Osteoblast (primary cell): ENCODE measurements around the gene B4GALT1. TPM values are rescaled to one million over a fixed set of nuclear protein-coding genes. Genes with fewer than 3 reads are reported as not detected.
"Not testable (repeated sequence)": the region's sequence is repeated elsewhere in the genome, so short reads cannot be mapped to it uniquely, and the experiment has no call there.

Experiments used
- DNase-seq: peaks from one replicate; pipeline ENCODE4 v3.0.0; 2011; ENCODE audit warnings: low spot score, mixed read lengths; ENCODE audit not compliant: insufficient read length; ENCODE audit errors: missing footprints
- H2AFZ ChIP-seq: 2 replicates; pipeline ENCODE4 v1.6.0; 2011; ENCODE audit warnings: mild to moderate bottlenecking, low read length
- H3K27ac ChIP-seq: 2 replicates; pipeline ENCODE4 v1.5.1; 2011; ENCODE audit warnings: mild to moderate bottlenecking, low read depth, low read length, moderate library complexity
- H3K27me3 ChIP-seq: 2 replicates; pipeline ENCODE4 v1.6.0; 2012; ENCODE audit warnings: mild to moderate bottlenecking, control low read depth, inconsistent platforms, low read length, moderate library complexity; ENCODE audit not compliant: insufficient read depth
- H3K36me3 ChIP-seq: 2 replicates; pipeline ENCODE4 v1.5.1; 2011; ENCODE audit warnings: mild to moderate bottlenecking, low read length, control low read depth, moderate library complexity; ENCODE audit not compliant: insufficient read depth
- H3K4me1 ChIP-seq: 2 replicates; pipeline ENCODE4 v1.5.1; 2011; ENCODE audit warnings: mild to moderate bottlenecking, low read length, control low read depth, moderate library complexity; ENCODE audit not compliant: insufficient read depth
- H3K4me2 ChIP-seq: 2 replicates; pipeline ENCODE4 v1.6.0; 2011; ENCODE audit warnings: mild to moderate bottlenecking, low read length; ENCODE audit not compliant: insufficient read depth
- H3K4me3 ChIP-seq: fragments of 200-600 bp; sonication (generic); 3 replicates; pipeline ENCODE4 v1.5.1; 2012; ENCODE audit warnings: mild to moderate bottlenecking, low read length, inconsistent platforms; ENCODE audit not compliant: insufficient read depth
- H3K79me2 ChIP-seq: 2 replicates; pipeline ENCODE4 v1.6.0; 2012; ENCODE audit warnings: mild to moderate bottlenecking, low read length, control low read depth, inconsistent platforms; ENCODE audit not compliant: insufficient read depth
- H3K9me3 ChIP-seq: 2 replicates; pipeline ENCODE4 v1.5.1; 2011; ENCODE audit warnings: low read depth, low read length, control low read depth
- H4K20me1 ChIP-seq: 2 replicates; pipeline ENCODE4 v1.6.0; 2012; ENCODE audit warnings: mild to moderate bottlenecking, low read length, control low read depth; ENCODE audit not compliant: insufficient read depth
- CTCF ChIP-seq: IDR thresholded peaks from 2 replicates; pipeline ENCODE4 v1.5.1; 2011; ENCODE audit warnings: mild to moderate bottlenecking, low read depth, low read length, moderate library complexity; ENCODE audit errors: extremely low read depth
- total RNA-seq: library from RNA; depleted of rRNA; stranded (reverse); fragments of >200 nt; gene quantifications from 2 replicates; pipeline ENCODE4 v1.2.3, GENCODE V29; 2012

The B4GALT1 gene
- total RNA-seq, 1 donor: 63.7 TPM

DNA sequence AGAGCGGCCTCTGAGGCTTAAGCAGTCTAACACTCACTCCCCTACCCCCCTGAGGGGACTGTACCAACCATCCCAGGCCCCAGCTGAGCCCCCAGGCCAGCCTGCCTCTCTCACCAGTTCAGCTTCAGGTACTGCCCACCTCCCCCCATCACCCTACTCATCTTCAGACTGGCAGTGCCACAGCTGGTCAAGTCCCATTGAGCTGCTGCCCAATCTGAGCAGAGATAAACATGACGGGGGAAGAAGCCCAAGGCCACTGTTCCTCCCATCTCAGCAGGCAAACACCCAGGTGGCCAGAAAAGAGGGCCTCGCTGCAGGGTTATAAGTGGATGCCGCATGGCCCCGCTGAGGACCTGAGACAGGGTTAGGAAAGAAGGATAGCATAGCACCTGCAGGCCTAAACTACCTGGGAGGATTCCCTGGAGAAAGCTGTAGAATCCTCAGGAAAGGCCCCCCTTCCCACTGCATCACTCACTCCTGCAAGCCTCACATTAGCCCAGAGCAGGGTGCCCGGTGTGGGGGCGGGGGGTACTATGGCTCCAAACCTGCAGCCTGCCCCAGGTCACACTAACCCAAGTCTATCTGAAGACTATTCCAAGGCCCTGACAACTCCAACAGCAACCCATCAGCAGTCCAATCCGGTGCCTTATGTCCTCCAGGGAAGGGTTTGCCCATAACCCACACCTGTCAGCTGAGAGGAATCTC, 3.6 kb downstream of the B4GALT1 start:
- H2AFZ ChIP-seq: no peak overlapping the region
- TF ChIP-seq CTCF: no peak
- H3K4me1 ChIP-seq: peaks cover 74% of the 10 kb centered on the region
- H4K20me1 ChIP-seq: peaks cover 15% of the 10 kb centered on the region
- no peaks in the 10 kb centered on the region for H3K9me3 ChIP-seq
- H3K27ac ChIP-seq: peak overlapping the region; percentile 95
- H3K4me3 ChIP-seq: peak overlapping the region; percentile 91
- DNase-seq: no peak
- H3K4me2 ChIP-seq: peak overlapping the region; percentile 92
- peaks cover 84% of the 10 kb centered on the region for H3K79me2 ChIP-seq
- no peaks in the 10 kb centered on the region for H3K36me3 ChIP-seq
- H3K27me3 ChIP-seq: no peaks in the 10 kb centered on the region

DNA sequence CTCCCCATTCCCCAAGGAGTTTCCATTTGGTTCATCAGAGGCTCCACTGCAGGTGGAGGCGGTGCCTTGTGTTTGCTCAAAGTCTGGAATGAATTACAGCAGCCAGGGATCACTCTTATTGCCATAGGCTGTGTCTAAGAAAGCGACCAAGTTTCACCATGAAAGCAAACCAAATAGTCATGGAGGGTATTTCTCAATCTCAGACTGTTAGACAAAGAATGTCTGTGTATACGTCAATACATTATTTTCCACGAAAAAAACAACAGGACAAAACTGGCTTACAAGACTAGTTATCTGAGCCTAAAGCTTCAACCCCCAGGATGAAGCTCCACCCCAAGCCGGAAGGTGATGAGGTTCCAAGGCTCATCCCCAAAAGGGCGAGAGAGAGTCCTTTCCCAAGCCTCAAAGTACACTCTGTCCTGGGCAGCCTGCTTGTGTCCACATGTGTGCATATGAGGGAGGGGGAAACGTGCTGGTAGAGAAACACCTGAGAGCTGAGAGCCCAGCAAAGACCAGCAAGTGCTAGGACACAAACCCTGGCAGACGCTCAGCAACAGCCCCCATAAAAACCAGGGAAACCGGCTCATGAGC, 4.3 kb downstream of the B4GALT1 start:
- no peak overlapping the region for H2AFZ ChIP-seq
- no peaks in the 10 kb centered on the region for H3K27me3 ChIP-seq
- no peak for TF ChIP-seq CTCF
- peak overlapping the region; percentile 91 for H3K4me3 ChIP-seq
- DNase-seq: peak; percentile 89
- peaks cover 92% of the 10 kb centered on the region for H3K79me2 ChIP-seq
- peak overlapping the region; percentile 92 for H3K4me2 ChIP-seq
- no peaks in the 10 kb centered on the region for H3K9me3 ChIP-seq
- H3K27ac ChIP-seq: peak overlapping the region; percentile 95
- no peaks in the 10 kb centered on the region for H3K36me3 ChIP-seq
- peaks cover 23% of the 10 kb centered on the region for H4K20me1 ChIP-seq
- H3K4me1 ChIP-seq: peaks cover 78% of the 10 kb centered on the region

GRCh38 chr9:33161589-33162132, 5.5 kb downstream of the B4GALT1 start:
- Histone ChIP-seq H3K4me1 (peaks cover 83% of the 10 kb centered on the region), H3K9me3 (no peaks in the 10 kb centered on the region), H3K79me2 (peaks cover 100% of the 10 kb centered on the region), H3K27ac (peak overlapping the region; percentile 95), H2AFZ (no peak overlapping the region), H4K20me1 (peaks cover 28% of the 10 kb centered on the region), H3K4me3 (peak overlapping the region; percentile 91), H3K27me3 (no peaks in the 10 kb centered on the region), H3K4me2 (peak overlapping the region; percentile 92), H3K36me3 (no peaks in the 10 kb centered on the region)
- no peak for TF ChIP-seq CTCF
- DNase-seq: no peak

GRCh38 chr9:33161011-33161588, 6.0 kb downstream of the B4GALT1 start:
- peak; percentile 94 for DNase-seq
- H3K36me3 ChIP-seq: no peaks in the 10 kb centered on the region
- peak overlapping the region; percentile 92 for H3K4me2 ChIP-seq
- no peak for TF ChIP-seq CTCF
- no peak overlapping the region for H2AFZ ChIP-seq
- H3K4me3 ChIP-seq: peak overlapping the region; percentile 47
- H3K27ac ChIP-seq: peak overlapping the region; percentile 95
- H4K20me1 ChIP-seq: peaks cover 33% of the 10 kb centered on the region
- no peaks in the 10 kb centered on the region for H3K27me3 ChIP-seq
- peaks cover 84% of the 10 kb centered on the region for H3K4me1 ChIP-seq
- H3K9me3 ChIP-seq: no peaks in the 10 kb centered on the region
- peaks cover 100% of the 10 kb centered on the region for H3K79me2 ChIP-seq

DNA sequence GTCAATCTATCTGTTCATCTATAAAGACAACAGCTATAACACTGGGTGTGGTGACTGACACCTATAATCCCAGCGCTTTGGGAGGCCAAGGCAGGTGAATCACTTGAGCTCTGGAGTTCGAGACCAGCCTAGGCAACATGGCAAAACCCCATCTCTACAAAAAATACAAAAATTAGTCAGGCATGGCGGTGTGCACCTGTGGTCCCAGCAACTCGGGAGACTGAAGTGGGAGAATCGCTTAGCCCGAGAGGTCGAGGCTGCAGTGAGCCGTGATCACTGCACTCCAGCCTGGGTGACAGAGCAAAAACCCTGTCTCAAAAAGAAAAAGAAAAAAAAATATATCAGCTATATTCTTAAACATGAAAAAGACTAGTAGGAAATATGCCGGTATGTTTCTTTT, 6.7 kb downstream of the B4GALT1 start:
- H4K20me1 ChIP-seq: peaks cover 35% of the 10 kb centered on the region
- H2AFZ ChIP-seq, H3K27me3 ChIP-seq, H3K36me3 ChIP-seq, H3K9me3 ChIP-seq, DNase-seq: not testable (repeated sequence)
- H3K4me1 ChIP-seq: peaks cover 87% of the 10 kb centered on the region
- H3K79me2 ChIP-seq: peaks cover 100% of the 10 kb centered on the region
- peak overlapping the region; percentile 47 for H3K4me3 ChIP-seq
- H3K27ac ChIP-seq: peak overlapping the region; percentile 95
- peak overlapping the region; percentile 92 for H3K4me2 ChIP-seq
